ENCODE data around the gene WWOX. TPM values are rescaled to one million over a fixed set of nuclear protein-coding genes. Genes with fewer than 3 reads are reported as not detected.

WWOX gene
- total and polyA plus RNA-seq, 2 donors (not counting 3 experiments of a cell fraction or from before 2014, with no cell fraction given) = 6.2 to 12.5 TPM

- FAIRE-seq (no peak), DNase-seq (ENCODE audit: low read depth, low spot score) (no peak)
These were observed 909.4 kb downstream of the WWOX start for GRCh38 chr16:79008869-79009179.

More at GRCh38 chr16:79008869-79009179, 909.4 kb downstream of the WWOX start:
- CTCF ChIA-PET = no interaction called here
- H3K4me3 ChIP-seq (replicated peaks in 1 of 3; ENCODE audit: insufficient read depth in 1 of 3, low read depth in 1 of 3, low read length in 3 of 3) = no peak overlapping the region
- intact Hi-C loops (cut with micrococcal nuclease) = no loop called here
- no peaks in the 10 kb centered on the region for H3K79me2 ChIP-seq (ENCODE audit: control insufficient read depth, insufficient read depth, low read length)
- H3K27ac ChIP-seq (ENCODE audit: insufficient read depth, low read depth, low read length) = no peak overlapping the region
- peaks cover 4% of the 10 kb centered on the region for H3K9me3 ChIP-seq (replicated peaks; ENCODE audit: control insufficient read depth, insufficient read depth, low read length)
- POLR2A ChIA-PET = no interaction called here
- no peaks in the 10 kb centered on the region for H3K9me1 ChIP-seq (replicated peaks; ENCODE audit: control insufficient read depth, extremely low read depth, insufficient read depth, low read length)
- H3K9ac ChIP-seq (replicated peaks; ENCODE audit: extremely low read depth, insufficient read depth, low read length) = no peak overlapping the region
- no peak for TF ChIP-seq POLR2A (IDR thresholded peaks at IDR 0.05; ENCODE audit: low read depth, low read length)
- TF ChIP-seq GATA2 (IDR thresholded peaks at IDR 0.05; ENCODE audit: insufficient read depth, insufficient read length, low read depth, low read length) = no peak
- TF ChIP-seq POLR2AphosphoS5 (IDR thresholded peaks at IDR 0.05; ENCODE audit: insufficient read depth, low read depth, low read length) = no peak
- no peak for TF ChIP-seq EZH2 (IDR thresholded peaks at IDR 0.05; ENCODE audit: borderline replicate concordance, low read depth, low read length, severe bottlenecking)
- no peak for TF ChIP-seq JUN (IDR thresholded peaks at IDR 0.05; ENCODE audit: borderline replicate concordance, insufficient read depth, insufficient read length, low read depth)
- TF ChIP-seq CTCF (IDR thresholded peaks at IDR 0.05; ENCODE audit: extremely low read depth in 1 of 2, insufficient read depth in 1 of 2, low read depth in 1 of 2, low read length in 2 of 2) = no peak
- TF ChIP-seq MAX (IDR thresholded peaks at IDR 0.05; ENCODE audit: insufficient read depth, insufficient read length) = no peak
- H3K4me2 ChIP-seq (ENCODE audit: insufficient read depth, low read length) = no peak overlapping the region
- no peaks in the 10 kb centered on the region for H4K20me1 ChIP-seq (replicated peaks; ENCODE audit: control insufficient read depth, extremely low read depth, insufficient read depth, low read length)
- H3K36me3 ChIP-seq (ENCODE audit: control insufficient read depth in 2 of 2, extremely low read depth in 1 of 2, insufficient read depth in 2 of 2, low read length in 2 of 2) = no peaks in the 10 kb centered on the region
- H2AFZ ChIP-seq (ENCODE audit: low read depth, low read length) = no peak overlapping the region
- no TSS peak for BruUV-seq (replicated peaks)
- no peaks in the 10 kb centered on the region for H3K4me1 ChIP-seq (ENCODE audit: control insufficient read depth, extremely low read depth, insufficient read depth, low read length)
- dilution Hi-C loops (cut with MboI; ENCODE audit: extremely low pct_ligation_motif_present, low sequenced_read_pairs) = no loop called here
- no peaks in the 10 kb centered on the region for H3K27me3 ChIP-seq (ENCODE audit: control insufficient read depth in 2 of 2, insufficient read depth in 2 of 2, low read length in 2 of 2)
